Trophoblast cell (in vitro differentiated cells and primary cell): ENCODE measurements around the gene SPG21.

ENCODE experiments used
- DNase-seq, 2 donors: peaks; one replicate each; pipeline ENCODE4 v3.0.0-alpha.2; 2016
- H2AFZ ChIP-seq: 2 replicates; pipeline ENCODE4 v1.6.1; 2013; ENCODE audit warnings: low read length, moderate library complexity, mild to moderate bottlenecking; ENCODE audit not compliant: insufficient read depth, poor library complexity
- H2AK5ac ChIP-seq: 2 replicates; pipeline ENCODE4 v1.6.1; 2013; ENCODE audit warnings: mild to moderate bottlenecking, low read length
- H2BK120ac ChIP-seq: 2 replicates; pipeline ENCODE4 v1.6.1; 2013; ENCODE audit warnings: low read length, mild to moderate bottlenecking, moderate library complexity; ENCODE audit not compliant: insufficient read depth, poor library complexity
- H2BK12ac ChIP-seq: 2 replicates; pipeline ENCODE4 v1.6.1; 2013; ENCODE audit warnings: mild to moderate bottlenecking, low read length, moderate library complexity
- H2BK5ac ChIP-seq: 2 replicates; pipeline ENCODE4 v1.6.1; 2013; ENCODE audit warnings: low read length, low read depth, moderate library complexity, mild to moderate bottlenecking; ENCODE audit not compliant: poor library complexity
- H3K14ac ChIP-seq: 2 replicates; pipeline ENCODE4 v1.6.1; 2013; ENCODE audit warnings: mild to moderate bottlenecking, low read length
- H3K18ac ChIP-seq: 2 replicates; pipeline ENCODE4 v1.6.1; 2013; ENCODE audit warnings: mild to moderate bottlenecking, low read length
- H3K23ac ChIP-seq: 2 replicates; pipeline ENCODE4 v1.6.1; 2013; ENCODE audit warnings: low read length
- H3K27ac ChIP-seq: 2 replicates; pipeline ENCODE4 v1.5.1; 2013; ENCODE audit warnings: low read depth, mild to moderate bottlenecking, inconsistent platforms, low read length, moderate library complexity
- H3K27me3 ChIP-seq: 2 replicates; pipeline ENCODE4 v1.6.1; 2013; ENCODE audit warnings: inconsistent platforms, mild to moderate bottlenecking, low read length, moderate library complexity; ENCODE audit not compliant: insufficient read depth
- H3K36me3 ChIP-seq, 2 experiments: 1 replicate in 1 of 2; 2 replicates in 1 of 2; pipeline ENCODE4 v1.6.1; 2013; ENCODE audit warnings: low read length in 2 of 2, mild to moderate bottlenecking in 2 of 2, moderate library complexity in 1 of 2; ENCODE audit not compliant: insufficient read depth in 2 of 2, control insufficient read depth in 1 of 2
- H3K4ac ChIP-seq: 2 replicates; pipeline ENCODE4 v1.6.1; 2013; ENCODE audit warnings: low read depth, mild to moderate bottlenecking, low read length, moderate library complexity
- H3K4me1 ChIP-seq, 2 experiments: 1 replicate in 1 of 2; 2 replicates in 1 of 2; pipeline ENCODE4 v1.6.1; 2013; ENCODE audit warnings: low read length in 2 of 2, mild to moderate bottlenecking in 2 of 2, moderate library complexity in 1 of 2; ENCODE audit not compliant: insufficient read depth in 2 of 2, control insufficient read depth in 1 of 2
- H3K4me2 ChIP-seq: 2 replicates; pipeline ENCODE4 v1.6.1; 2013; ENCODE audit warnings: inconsistent platforms, mild to moderate bottlenecking, low read length, moderate library complexity
- H3K4me3 ChIP-seq: 2 replicates; pipeline ENCODE4 v1.5.1; 2013; ENCODE audit warnings: mild to moderate bottlenecking, low read depth, low read length, inconsistent platforms
- H3K79me1 ChIP-seq: one replicate; pipeline ENCODE4 v1.6.1; 2013; ENCODE audit warnings: low read length
- H3K79me2 ChIP-seq: 2 replicates; pipeline ENCODE4 v1.6.1; 2013; ENCODE audit warnings: low read length, mild to moderate bottlenecking; ENCODE audit not compliant: control insufficient read depth, insufficient read depth, poor library complexity
- H3K9ac ChIP-seq: 2 replicates; pipeline ENCODE4 v1.6.1; 2013; ENCODE audit warnings: mild to moderate bottlenecking, low read length
- H3K9me3 ChIP-seq: 2 replicates; pipeline ENCODE4 v1.6.1; 2013; ENCODE audit warnings: low read depth, mild to moderate bottlenecking, control low read depth, inconsistent platforms, low read length; ENCODE audit not compliant: insufficient read depth
- H4K12ac ChIP-seq: 2 replicates; pipeline ENCODE4 v1.6.1; 2013; ENCODE audit warnings: low read depth, mild to moderate bottlenecking, low read length, moderate library complexity
- H4K8ac ChIP-seq: 2 replicates; pipeline ENCODE4 v1.6.1; 2013; ENCODE audit warnings: low read depth, mild to moderate bottlenecking, low read length, moderate library complexity
- H4K91ac ChIP-seq: one replicate; pipeline ENCODE4 v1.6.1; 2013; ENCODE audit warnings: low read depth, mild to moderate bottlenecking, low read length, moderate library complexity
- WGBS: extraction: QIAGEN DNeasy Blood & Tissue Kit; methylation state at CpG from one replicate; pipeline ENCODE4 v1.1.7; 2013; ENCODE audit warnings: missing lambda C conversion rate; ENCODE audit not compliant: insufficient read length, insufficient coverage; ENCODE audit errors: extremely low coverage; 5-methylcytosine and 5-hydroxymethylcytosine counted together

The SPG21 gene

GRCh38 chr15:64975390-64975789, 14.3 kb downstream of the SPG21 start:
- Histone ChIP-seq H4K8ac (no peak overlapping the region), H4K91ac (no peak overlapping the region), H3K18ac (no peak overlapping the region), H3K23ac (no peak overlapping the region), H3K4me2 (no peak overlapping the region), H2AFZ (no peak overlapping the region), H2BK120ac (no peak overlapping the region), H4K12ac (no peak overlapping the region), H3K4ac (no peak overlapping the region), H3K79me2 (no peaks in the 10 kb centered on the region), H3K36me3 (peaks cover 43% of the 10 kb centered on the region in 2 experiments), H2BK12ac (no peak overlapping the region), H3K27ac (no peak overlapping the region), H3K9ac (no peak overlapping the region), H2AK5ac (no peak overlapping the region), H2BK5ac (no peak overlapping the region), H3K14ac (no peak overlapping the region), H3K27me3 (no peaks in the 10 kb centered on the region), H3K79me1 (no peaks in the 10 kb centered on the region), H3K9me3 (no peaks in the 10 kb centered on the region), H3K4me3 (no peak overlapping the region), H3K4me1 (no peaks in the 10 kb centered on the region)
- WGBS: no CpG with 5 or more reads among the region's 5 CpGs
- no peak for DNase-seq

- Histone ChIP-seq H2AFZ (no peak overlapping the region), H3K79me2 (no peaks in the 10 kb centered on the region)
- DNase-seq: no peak
Observed at GRCh38 chr15:64970698-64971097, 19.0 kb downstream of the SPG21 start.

DNA sequence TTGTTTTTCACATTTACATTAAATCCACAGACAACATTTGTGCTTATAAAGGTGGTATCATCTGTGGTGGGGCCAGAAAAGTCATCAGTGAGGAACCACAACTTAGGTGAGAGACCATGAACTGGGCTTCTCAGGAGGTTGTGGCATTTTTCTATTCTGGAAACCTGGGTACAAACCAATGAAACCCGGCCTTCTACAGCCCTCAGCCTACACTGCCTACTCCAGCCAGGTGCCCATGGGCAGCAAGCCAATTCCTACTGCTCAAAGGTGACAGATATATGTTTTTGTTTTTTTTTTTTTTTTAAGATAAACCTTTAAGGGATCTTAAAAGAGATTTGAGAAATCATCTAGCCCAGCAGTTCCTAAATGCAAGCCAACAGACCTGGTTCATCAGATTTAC, 20.3 kb downstream of the SPG21 start:
- Histone ChIP-seq H3K18ac (no peak overlapping the region), H3K79me1 (no peaks in the 10 kb centered on the region), H3K9ac (no peak overlapping the region), H3K36me3 (peaks cover 26 to 39% of the 10 kb centered on the region in 2 experiments), H3K4ac (no peak overlapping the region), H2AK5ac (no peak overlapping the region), H2BK5ac (no peak overlapping the region), H2BK120ac (no peak overlapping the region), H3K79me2 (no peaks in the 10 kb centered on the region), H2BK12ac (no peak overlapping the region), H4K91ac (no peak overlapping the region), H3K14ac (no peak overlapping the region), H3K4me3 (no peak overlapping the region), H3K9me3 (no peaks in the 10 kb centered on the region), H4K12ac (no peak overlapping the region), H3K4me1 (no peaks in the 10 kb centered on the region), H2AFZ (no peak overlapping the region), H4K8ac (no peak overlapping the region), H3K23ac (no peak overlapping the region), H3K27ac (no peak overlapping the region), H3K4me2 (no peak overlapping the region), H3K27me3 (no peaks in the 10 kb centered on the region)
- no peak for DNase-seq
- WGBS: no CpG with 5 or more reads among the region's 1 CpG

More at GRCh38 chr15:64970698-64971097, 19.0 kb downstream of the SPG21 start:
- no peak overlapping the region for H3K14ac ChIP-seq
- H3K79me1 ChIP-seq: no peaks in the 10 kb centered on the region
- no peaks in the 10 kb centered on the region for H3K4me1 ChIP-seq
- no peak overlapping the region for H3K9ac ChIP-seq
- H3K23ac ChIP-seq: no peak overlapping the region
- H3K4me2 ChIP-seq: no peak overlapping the region
- no peak overlapping the region for H2BK5ac ChIP-seq
- H3K4me3 ChIP-seq: no peak overlapping the region
- no peak overlapping the region for H4K91ac ChIP-seq
- H3K9me3 ChIP-seq: no peaks in the 10 kb centered on the region
- no peak overlapping the region for H2BK12ac ChIP-seq
- H2BK120ac ChIP-seq: no peak overlapping the region
- no peak overlapping the region for H4K12ac ChIP-seq
- no peak overlapping the region for H3K4ac ChIP-seq
- no peaks in the 10 kb centered on the region for H3K27me3 ChIP-seq
- H3K36me3 ChIP-seq: peaks cover 30 to 35% of the 10 kb centered on the region in 2 experiments
- H4K8ac ChIP-seq: no peak overlapping the region
- H3K18ac ChIP-seq: no peak overlapping the region
- H3K27ac ChIP-seq: no peak overlapping the region
- no CpG with 5 or more reads among the region's 7 CpGs for WGBS
- H2AK5ac ChIP-seq: no peak overlapping the region

DNA sequence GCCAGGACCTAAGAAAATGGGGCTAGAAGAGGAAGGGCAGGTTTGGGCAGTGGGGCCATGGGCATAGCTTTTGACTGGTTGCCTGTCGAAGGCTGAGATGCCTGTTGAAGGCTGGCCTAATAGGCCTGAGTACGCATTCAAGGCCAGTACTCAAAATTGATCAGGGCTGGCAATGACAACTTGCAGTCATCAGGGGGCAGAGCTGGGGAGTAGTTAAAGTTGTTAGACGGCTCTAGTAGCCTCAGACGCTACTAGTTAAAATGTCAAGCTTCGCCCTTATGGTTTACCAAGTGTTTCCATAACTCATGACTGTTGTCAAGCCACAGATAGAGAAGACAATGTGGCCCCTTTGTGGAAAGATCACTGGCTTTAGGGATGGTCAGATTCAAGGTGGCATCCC, 28.7 kb downstream of the SPG21 start:
- Histone ChIP-seq H2AFZ (no peak overlapping the region), H3K79me2 (no peaks in the 10 kb centered on the region), H2AK5ac (no peak overlapping the region), H3K4me1 (no peaks in the 10 kb centered on the region), H3K36me3 (peaks cover 39 to 52% of the 10 kb centered on the region in 2 experiments), H2BK120ac (no peak overlapping the region), H3K23ac (no peak overlapping the region), H3K9me3 (peaks cover 3% of the 10 kb centered on the region), H3K9ac (no peak overlapping the region), H3K4me2 (no peak overlapping the region), H3K27ac (no peak overlapping the region), H2BK5ac (no peak overlapping the region), H3K14ac (no peak overlapping the region), H2BK12ac (no peak overlapping the region), H3K4ac (no peak overlapping the region), H3K4me3 (no peak overlapping the region), H4K8ac (no peak overlapping the region), H3K79me1 (no peaks in the 10 kb centered on the region), H4K12ac (no peak overlapping the region), H3K18ac (no peak overlapping the region), H3K27me3 (no peaks in the 10 kb centered on the region), H4K91ac (no peak overlapping the region)
- WGBS: no CpG with 5 or more reads among the region's 5 CpGs
- DNase-seq: no peak
